HG02884 (cell line): ENCODE data around the gene GLIS2.

Experiments
- ATAC-seq: cut with Tn5 transposase; IDR thresholded peaks from one replicate; pipeline ENCODE4 v1.9.1; 2021; ENCODE audit warnings: mild to moderate bottlenecking, moderate library complexity; ENCODE audit not compliant: unreplicated experiment

The GLIS2 gene

DNA sequence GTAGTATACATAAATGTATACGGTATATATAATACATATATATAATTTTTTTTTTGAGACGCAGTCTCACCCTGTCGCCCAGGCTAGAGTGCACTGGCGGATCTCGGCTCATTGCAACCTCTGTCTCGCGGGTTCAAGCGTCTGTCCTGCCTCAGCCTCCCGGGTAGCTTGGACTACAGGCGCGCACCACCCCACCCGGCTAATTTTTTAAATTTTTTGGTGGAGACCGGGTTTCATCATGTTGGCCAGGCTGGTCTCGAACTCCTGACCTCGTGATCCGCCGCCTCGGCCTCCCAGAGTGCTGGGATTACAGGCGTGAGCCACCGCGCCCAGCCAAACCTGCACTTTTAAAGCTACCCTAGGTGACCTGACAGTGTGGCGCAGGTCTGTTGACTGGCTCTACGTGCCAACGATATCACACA lies 34.5 kb downstream of the GLIS2 start:
- ATAC-seq, result no peak

DNA sequence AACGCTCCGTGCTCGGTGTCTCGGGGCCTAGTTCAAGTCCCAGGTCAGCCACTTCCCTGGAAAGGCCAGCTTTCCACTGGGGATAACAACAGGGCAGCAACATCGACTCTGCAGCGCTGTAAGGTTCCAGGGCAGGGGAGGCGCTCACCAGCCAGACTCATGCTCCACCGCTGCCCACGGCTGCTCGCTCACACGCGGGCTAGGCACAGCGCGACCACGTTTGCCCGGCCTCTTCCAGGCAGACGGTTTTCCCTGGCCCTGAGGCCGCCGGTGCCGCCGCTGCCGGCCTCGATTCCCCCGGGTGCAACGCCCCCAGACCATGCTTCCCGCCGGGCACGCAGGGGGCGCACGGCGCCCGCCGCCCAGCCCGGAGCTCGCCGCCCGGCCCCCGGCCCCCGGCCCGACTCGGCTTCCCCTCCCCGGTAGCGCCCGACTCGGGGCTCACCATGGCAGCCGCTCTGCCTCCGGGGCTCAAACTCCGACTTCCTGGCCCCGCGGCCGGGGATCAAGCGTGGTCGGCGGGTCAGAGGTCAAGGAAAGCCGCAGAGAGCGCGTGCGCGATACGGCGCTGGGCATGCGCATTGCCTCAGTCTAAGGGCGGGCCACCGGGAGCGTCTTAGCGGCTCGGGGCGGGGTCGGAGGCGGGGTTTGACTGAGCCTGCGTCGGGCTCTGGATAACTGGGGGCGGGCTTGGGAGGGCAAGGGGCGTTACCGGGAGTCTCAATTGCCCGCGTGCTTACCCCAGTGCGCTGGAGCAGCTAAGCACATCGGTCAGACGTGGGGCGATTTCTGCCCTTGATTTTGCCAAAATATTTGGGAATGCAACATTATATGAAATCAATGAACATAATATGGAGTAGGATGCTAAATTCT lies 35.2 kb downstream of the GLIS2 start, which contains the start of gene PAM16:
TSS of gene PAM16 (minus strand) at position 535 of the 873 bp plus-strand sequence. CDS start at position 448, 87 bp downstream.
- ATAC-seq, result peak; percentile 76

DNA sequence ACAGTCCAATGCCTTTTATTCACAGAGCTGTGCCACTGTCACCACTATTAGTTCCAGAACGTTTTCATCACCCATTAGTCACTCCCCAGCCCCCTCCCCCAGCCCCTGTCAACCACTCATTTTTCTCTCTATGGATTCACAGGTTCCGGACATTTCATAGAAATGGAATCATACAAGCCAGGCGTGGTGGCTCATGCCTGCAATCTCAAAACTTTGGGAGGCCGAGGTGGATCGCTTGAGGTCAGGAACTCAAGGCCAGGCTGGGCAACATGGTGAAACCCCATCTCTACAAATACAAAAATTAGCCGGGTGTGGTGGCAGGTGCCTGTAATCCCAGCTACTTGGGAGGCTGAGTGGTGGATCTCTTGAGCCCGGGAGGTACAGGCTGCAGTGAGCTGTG lies 36.0 kb downstream of the GLIS2 start:
- ATAC-seq, result no peak

DNA sequence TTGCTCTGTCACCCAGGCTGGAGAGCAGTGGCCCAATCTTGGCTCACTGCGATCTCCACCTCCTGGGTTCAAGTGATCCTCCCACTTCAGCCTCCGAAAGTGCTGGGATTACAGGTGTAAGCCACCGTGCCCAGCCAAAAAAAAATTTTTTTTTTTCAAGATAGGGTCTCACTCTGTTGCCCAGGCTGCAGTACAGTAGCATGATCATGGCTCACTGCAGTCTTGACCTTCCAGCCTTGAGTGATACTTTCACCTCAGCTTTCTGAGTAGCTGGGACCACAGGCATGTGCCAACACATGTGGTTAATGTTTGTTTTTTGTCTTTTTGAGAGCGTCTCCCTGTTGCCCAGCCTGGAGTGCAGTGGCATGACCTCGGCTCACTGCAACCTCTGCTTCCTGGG lies 37.0 kb downstream of the GLIS2 start:
- no peak for ATAC-seq

DNA sequence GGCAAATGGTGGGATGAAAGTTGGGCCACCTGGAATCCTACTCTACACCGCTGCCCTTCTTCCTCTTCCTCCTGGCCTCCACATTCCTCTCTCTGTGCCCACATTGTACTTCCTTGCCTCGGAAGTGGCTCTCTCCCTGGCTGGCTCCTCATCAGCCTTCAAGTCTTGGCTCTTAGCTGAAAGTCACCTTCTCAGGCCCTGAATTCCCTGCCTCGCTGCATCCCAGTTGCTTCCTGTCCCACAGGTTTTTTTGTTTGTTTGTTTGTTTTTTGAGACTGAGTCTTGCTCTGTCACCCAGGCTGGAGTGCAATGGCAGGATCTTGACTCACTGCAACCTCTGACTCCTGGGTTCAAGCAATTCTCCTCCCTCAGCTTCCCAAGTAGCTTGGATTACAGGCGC lies 37.8 kb downstream of the GLIS2 start:
- no peak for ATAC-seq

DNA sequence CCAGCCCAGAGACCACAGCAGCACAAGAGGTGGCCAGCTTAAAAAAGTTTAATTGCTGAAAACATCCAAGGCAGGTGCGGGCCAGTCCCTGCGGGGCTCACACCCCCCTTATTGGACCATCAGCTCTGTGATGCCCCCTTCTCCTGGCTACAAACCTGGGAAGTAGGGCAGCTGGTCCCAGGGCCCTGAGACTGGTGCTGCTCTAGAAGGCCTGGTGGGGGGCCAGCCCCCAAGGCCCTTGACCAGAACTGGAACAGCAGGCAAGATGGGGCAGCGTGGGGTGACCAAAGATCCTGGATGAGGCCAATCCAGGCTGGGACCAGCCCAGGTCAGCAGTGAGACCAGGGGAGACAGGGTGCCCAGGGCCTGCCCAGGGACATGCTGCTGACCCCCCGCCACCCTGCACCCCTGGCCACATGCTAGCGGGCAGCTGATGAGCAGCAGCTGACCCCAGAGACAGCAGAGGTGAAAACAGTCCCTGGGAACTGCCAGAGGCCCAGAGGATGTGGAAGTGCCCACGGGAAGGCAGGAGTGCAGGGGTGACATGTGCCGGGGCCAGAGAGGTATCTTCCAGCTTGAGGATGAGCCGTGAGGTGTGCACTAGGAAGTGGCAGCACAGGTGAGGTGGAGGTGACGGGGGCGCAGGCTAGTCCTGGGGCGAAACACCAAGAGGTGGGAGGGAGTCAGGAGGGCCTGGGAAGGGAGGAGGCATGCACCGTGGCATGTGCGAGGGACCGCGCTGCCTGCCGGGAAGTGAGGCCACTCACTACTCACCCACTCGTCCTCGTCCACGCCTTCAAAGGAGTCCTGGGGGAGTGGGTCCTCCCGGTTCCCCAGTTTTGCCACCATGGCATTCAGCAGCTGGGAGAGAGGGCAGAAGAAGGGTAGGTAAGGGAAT lies 38.9 kb downstream of the GLIS2 start:
- no peak for ATAC-seq

DNA sequence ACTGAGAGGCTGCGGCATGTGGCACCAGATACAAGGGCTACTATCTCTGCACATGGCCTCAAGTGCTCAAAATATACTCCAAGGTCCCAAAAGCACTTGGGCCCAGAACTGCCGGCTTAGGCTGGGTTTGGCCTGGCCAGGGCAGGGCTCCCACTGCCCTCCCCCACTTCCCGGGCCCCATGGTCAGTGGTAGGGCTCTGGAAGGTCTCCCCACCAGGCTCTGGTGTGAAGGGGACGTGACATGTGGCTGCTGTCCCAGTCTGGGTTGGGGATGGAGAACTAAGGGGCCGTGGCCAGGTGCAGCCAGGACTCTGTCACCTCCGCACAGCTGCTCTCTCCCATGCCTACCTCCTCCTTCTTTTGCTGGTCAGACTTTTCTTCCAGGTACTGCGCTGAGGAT lies 41.0 kb downstream of the GLIS2 start:
- ATAC-seq, result no peak

DNA sequence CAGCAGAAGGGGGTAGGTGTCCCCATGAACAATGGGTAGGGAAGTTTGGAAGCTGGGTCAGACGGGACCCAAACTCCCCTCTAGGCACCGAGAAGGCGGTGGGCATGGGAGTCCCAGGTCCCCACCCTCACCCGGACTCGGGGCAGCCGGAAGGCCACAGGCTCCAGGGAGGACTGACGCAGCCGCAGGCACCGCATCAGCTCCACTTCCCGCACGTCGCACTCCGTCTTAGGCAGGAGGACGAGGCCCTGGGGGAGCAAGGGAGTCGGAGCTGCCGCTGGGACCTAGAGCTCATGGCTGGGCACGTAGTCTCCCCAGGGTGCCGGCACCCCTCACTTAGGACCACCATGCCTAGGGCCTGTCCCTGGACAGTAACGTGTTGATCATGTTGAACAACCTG lies 42.4 kb downstream of the GLIS2 start:
- no peak for ATAC-seq

DNA sequence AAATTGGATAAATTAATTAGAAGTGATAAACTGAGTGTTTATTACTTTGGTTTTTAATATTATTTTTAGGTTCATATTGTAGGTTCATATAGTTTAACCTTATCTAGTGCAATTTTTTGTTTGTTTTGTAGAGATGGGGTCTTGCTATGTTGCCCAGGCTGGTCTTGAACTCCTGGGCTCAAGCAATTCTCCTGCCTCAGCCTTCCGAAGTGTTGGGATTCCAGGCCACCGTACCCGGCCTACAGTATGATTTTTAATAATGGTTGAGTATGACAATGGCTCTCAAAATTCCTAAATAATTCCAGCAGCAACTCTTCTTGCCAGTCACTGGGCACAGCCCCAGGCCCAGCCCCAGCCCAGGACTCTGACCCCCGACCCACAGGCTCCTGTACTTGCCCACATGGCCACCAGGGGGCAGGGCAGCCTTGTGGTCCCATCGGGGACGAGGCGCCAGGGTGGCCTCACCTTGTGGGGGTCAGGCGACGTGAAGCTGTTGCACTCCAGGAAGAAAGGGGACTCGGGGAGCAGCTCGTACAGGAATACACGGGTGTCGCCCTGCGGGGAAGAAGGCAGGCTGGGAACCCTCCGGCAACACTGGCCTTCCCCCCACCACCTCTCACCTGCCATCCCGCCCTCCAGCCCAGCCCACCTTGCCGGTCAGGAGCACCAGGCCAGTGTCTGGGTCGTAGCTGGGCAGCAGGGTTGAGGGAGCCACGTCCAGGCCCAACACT lies 43.1 kb downstream of the GLIS2 start:
- no peak for ATAC-seq

DNA sequence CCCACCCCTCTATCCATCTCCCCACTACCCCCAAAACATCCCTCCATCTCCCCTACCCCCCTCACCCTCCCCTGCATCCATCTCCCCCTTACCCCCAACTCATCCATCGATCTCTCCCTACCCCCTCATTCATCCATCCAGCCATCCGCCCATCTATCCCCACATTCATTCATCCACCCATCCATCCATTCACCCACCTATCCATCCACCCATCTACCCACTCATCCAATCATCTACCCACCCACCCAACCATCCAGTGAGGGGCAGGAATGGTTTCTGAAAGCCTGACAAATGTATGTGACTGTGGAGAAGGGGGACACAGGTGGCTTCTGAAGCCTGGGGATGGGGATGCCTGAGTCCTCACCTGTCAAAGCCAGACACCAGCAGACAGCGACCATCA lies 44.0 kb downstream of the GLIS2 start:
- no peak for ATAC-seq

DNA sequence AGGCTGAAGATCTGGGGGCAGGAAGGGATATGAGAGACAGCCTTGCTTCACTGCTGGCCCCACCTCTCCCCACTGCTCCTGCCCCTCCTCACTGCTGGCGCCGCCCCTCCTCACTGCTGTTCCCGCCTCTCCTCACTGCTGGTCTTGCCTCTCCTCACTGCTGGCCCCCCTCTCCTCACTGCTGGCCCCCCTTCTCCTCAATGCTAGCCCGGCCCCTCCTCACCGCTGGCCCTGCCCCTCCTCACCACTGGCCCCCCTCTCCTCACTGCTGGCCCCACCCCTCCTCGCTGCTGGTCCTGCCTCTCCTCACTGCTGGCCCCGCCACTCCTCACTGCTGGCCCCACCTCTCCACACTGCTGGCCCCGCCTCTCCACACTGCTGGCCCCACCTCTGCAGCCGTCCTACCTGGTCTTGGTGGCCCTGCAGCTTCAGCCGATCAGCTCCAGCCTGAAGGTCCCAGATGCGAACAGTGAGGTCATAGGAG lies 44.7 kb downstream of the GLIS2 start:
- no peak for ATAC-seq

DNA sequence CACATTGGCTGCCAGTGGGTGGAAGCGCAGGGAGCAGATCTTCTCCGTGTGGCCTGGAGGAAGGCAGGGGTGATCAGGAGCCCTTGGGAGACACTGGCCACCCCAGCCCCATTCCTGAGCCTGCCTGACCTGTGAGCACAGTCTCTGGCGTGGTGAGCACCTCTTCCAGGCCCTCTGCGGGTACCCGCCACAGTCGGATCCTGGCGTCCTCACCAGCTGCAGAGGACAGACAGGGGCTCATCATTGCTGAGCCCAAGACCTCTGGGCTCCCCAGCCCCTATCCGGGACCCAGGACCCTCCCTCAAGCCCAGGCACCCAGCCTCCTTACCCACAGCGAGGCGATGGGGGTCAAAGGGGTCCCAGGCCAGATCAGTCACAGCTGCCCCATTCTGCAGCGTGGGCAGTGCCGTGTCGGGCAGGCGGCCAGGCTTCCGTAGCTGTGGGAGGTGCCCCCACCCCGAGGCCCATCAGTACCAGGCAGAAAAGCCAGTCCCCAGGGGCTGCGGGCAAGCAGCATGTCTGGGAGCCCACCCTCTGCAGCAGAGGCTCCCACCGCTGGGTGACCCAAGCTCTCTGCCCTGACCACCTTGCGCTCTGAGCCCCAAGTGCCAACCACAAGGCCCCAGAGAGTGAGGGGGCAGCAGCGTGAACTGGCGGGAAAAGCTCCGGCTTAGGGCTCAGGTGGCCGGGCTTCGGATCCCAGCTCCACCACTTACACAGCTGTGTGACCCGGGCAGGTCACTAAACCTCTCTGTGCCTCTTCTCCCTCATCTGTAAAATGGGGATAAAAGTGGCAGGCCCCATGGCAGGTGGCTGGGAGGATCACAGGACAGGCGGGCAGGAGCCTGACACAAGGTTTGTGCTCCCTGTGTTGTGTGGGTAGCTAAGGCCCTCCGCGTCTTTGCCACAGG lies 45.4 kb downstream of the GLIS2 start:
- no peak for ATAC-seq

DNA sequence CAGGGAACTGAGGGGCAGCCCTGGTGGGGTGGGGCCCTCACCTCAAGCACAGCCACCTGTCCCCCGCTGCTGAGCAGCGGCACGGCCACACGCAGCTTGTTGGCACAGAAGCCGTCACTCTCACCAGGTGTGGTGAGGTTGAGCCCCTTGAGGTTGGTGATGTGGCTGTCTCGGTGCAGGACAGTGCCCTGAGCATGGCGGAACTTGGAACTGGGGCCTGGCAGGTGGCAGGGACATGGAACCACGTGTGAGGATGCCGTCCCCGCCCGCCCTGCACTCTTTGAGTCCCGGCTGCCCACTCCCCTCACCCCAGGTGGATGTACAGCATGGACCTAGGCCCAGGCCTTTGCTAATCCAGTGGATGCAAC lies 46.1 kb downstream of the GLIS2 start:
- ATAC-seq, result no peak

DNA sequence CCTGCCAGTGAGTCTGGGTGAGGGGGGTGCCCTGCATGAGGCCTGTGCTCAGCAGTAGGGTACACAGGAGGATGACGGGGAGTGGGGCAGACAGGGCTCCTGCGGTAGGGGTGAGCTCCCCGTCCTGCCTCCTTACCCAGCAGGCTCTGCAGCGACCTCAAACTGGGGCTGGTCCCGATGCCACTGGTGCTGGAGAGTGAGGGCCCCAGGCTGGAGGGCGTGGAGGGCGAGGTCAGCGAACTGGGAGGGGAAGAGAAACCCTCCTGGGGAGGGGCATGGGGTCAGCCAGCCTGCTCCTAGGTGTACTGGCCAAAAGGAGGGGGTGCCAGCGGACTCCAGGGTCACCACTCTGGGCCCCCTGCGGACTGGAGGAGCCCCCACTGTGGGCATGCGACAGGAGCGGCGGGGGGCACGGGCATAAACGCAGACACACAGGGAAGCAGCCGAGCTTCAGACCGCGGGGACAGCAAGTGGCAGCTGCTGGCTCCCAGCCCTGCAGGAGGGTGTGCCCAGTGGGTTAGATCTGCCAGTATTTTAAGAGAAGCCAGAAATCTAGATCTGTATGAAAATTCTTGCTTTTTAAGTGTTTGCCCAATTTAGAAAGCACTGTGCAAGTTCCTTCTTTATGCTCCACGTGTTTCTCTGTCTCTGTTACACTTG lies 46.7 kb downstream of the GLIS2 start:
- no peak for ATAC-seq

DNA sequence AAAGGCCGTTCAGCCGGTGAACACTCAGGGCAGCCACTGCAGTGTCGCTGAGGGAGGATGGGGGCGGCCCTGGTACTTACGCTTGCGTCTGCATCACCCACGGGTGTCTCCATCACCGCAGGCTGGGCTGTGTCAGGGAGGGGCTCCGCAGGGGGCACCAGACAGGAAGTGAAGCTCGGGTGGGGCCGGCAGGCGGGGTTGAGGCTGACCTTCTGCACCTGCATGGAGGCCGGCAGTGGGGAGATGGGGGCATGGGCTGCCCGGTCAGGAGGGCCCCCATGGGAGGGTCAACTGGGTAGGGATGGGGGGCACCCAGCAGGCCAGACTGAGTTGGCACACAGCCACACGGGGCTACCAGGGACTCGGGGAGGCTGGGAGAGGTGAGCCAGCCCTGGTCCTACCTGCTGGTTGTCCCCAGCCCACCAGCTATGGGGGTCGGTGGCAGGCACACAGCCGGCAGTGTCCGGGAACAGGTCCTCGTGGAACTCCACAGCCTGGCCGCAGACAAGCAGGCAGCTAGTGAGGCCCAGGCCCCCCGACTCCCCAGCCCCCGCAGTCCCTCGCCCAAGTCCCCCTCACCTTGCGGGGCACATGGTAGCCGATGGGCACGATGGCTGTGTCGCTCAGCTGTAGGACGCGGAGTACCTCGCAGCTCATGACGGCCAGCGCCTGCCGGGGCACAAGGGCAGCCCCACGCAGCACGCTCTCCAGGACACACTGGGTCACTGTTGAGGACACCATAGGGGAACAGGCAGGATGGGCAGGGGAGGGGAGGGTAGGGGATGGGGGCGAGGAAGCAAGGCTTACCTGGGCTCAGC lies 48.5 kb downstream of the GLIS2 start:
- no peak for ATAC-seq

DNA sequence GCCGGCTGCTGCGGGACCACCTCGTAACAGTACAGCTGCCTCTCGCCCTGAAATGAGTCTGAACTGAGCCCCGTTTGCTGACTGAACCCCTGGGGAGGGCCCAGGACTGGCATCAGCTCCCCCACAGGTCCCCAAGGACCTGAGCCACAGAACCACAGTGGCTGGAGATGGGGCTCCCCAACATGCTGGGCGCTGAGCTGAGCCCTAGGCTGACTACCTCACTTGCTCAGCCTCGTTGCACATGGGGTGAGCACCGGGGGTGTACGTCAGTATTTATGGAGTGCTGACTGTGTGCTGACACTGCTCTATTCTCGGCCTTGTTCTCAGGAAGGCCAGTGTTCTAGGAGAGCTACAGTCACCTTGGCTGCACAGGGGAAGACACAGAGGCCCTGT lies 49.1 kb downstream of the GLIS2 start:
- ATAC-seq, result peak; percentile 63

DNA sequence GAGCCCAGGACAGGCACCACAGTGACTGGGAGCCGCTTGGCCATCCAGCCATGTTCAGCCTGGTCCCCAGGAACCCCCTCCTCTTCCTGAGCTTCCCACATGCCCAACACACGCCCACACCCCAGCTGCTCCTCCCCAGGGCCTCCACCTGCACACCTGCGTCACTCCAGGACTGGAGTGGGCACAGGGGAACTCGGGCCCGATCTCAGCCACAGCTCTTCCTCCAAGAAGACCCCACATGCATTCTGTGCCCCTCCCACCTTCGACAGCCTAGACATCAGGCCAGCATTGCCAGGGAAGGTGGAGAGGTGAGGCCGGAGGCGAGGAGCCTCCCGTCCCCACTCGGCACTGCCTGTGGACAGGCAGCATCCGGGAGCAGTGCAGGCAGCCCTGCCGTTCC lies 49.7 kb downstream of the GLIS2 start:
- no peak for ATAC-seq

DNA sequence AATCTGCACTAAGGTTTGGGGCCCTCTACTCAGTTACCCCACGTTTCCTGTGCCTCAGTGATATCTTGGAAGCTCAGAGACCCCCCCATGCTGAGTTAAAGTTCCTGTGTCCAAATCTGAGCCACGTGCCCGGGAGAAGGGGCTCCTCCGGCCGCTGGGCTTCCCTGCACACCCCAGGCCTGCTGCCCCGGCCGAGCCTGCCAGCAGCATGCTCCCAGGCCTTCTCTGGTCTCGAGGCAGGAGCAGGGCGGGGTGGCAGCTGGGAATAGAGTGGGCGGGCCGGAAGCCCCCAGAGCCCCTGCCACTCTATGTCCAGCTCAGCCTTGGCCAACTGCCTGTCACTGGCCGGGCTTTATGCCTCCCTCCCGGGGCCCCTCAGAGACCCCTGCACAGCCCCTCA lies 50.1 kb downstream of the GLIS2 start:
- ATAC-seq, result no peak

DNA sequence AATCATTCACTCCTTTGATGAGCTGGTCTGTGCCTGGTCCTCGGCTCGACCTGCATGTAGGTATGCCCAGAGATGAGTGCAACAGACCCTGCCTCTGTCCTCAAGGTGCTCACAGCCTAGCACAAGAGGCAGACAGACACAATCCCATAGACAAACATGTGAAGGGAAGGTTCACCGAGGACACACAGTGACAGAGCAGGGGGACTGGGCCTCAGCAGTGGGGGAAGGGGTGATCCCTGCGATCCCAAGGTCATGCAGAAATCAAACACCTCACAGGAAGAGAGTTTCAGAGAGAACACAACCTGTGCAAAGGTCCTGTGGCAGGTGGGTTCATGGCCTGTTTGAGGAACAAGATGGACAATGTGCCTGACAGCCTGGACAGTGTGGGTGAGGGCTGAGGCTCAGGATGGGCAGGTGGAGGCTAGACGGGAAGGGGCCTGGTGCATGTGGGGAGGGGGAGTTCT lies 51.6 kb downstream of the GLIS2 start:
- ATAC-seq, result no peak
